ENCODE data around the gene HEPHL1.

HEPHL1 gene

GRCh38 chr11:94028436-94028835 is 7.3 kb downstream of the HEPHL1 start:
- H3K4me3 ChIP-seq (ENCODE audit: low read length): no peak overlapping the region
- H3K27ac ChIP-seq (ENCODE audit: low read length): no peak overlapping the region
- H2AFZ ChIP-seq (ENCODE audit: low read depth, low read length): no peak overlapping the region
- no peaks in the 10 kb centered on the region for H3K36me3 ChIP-seq (replicated peaks; ENCODE audit: low read depth, low read length)
- H3K4me1 ChIP-seq (ENCODE audit: low read length): no peaks in the 10 kb centered on the region
- H3K9ac ChIP-seq (ENCODE audit: low read length): no peak overlapping the region
- H3K79me2 ChIP-seq (ENCODE audit: low read length): no peaks in the 10 kb centered on the region
- H3K9me3 ChIP-seq (ENCODE audit: insufficient read depth, low read length): no peaks in the 10 kb centered on the region
- H3K4me2 ChIP-seq (ENCODE audit: low read length): no peak overlapping the region
- 0 out of 2 replicates have a peak, but pooled peaks cover 7% of the 10 kb centered on the region for H3K27me3 ChIP-seq (ENCODE audit: low read depth, low read length)
- H4K20me1 ChIP-seq (ENCODE audit: insufficient read depth, low read length): no peaks in the 10 kb centered on the region
- no peak for TF ChIP-seq EZH2phosphoT487 (IDR thresholded peaks at IDR 0.05; ENCODE audit: low read depth)
- TF ChIP-seq CTCF (IDR thresholded peaks at IDR 0.05; ENCODE audit: low read depth, low read length): no peak

- TF ChIP-seq EZH2phosphoT487 (IDR thresholded peaks at IDR 0.05; ENCODE audit: low read depth): no peak
- no peak for TF ChIP-seq CTCF (IDR thresholded peaks at IDR 0.05; ENCODE audit: low read depth, low read length)
- no peaks in the 10 kb centered on the region for H3K79me2 ChIP-seq (ENCODE audit: low read length)
- H2AFZ ChIP-seq (ENCODE audit: low read depth, low read length): no peak overlapping the region
- no peaks in the 10 kb centered on the region for H3K9me3 ChIP-seq (ENCODE audit: insufficient read depth, low read length)
- H3K4me3 ChIP-seq (ENCODE audit: low read length): no peak overlapping the region
- H3K27me3 ChIP-seq (ENCODE audit: low read depth, low read length): no peaks in the 10 kb centered on the region; the same call in 1 of the 2 replicates
- H3K4me2 ChIP-seq (ENCODE audit: low read length): no peak overlapping the region
- H4K20me1 ChIP-seq (ENCODE audit: insufficient read depth, low read length): no peaks in the 10 kb centered on the region
- no peaks in the 10 kb centered on the region for H3K36me3 ChIP-seq (replicated peaks; ENCODE audit: low read depth, low read length)
- no peak overlapping the region for H3K9ac ChIP-seq (ENCODE audit: low read length)
- H3K27ac ChIP-seq (ENCODE audit: low read length): no peak overlapping the region
- H3K4me1 ChIP-seq (ENCODE audit: low read length): no peaks in the 10 kb centered on the region
Observed at GRCh38 chr11:94030059-94030458, 8.9 kb downstream of the HEPHL1 start.

- Histone ChIP-seq H3K4me3 (ENCODE audit: low read length) (no peak overlapping the region), H3K9ac (ENCODE audit: low read length) (no peak overlapping the region), H3K27me3 (ENCODE audit: low read depth, low read length) (no peaks in the 10 kb centered on the region; the same call in 1 of the 2 replicates), H3K9me3 (ENCODE audit: insufficient read depth, low read length) (0 out of 2 replicates have a peak, but pooled peaks cover 5% of the 10 kb centered on the region), H2AFZ (ENCODE audit: low read depth, low read length) (no peak overlapping the region), H3K4me1 (ENCODE audit: low read length) (no peaks in the 10 kb centered on the region), H3K4me2 (ENCODE audit: low read length) (no peak overlapping the region), H3K36me3 (replicated peaks; ENCODE audit: low read depth, low read length) (no peaks in the 10 kb centered on the region), H3K27ac (ENCODE audit: low read length) (no peak overlapping the region), H3K79me2 (ENCODE audit: low read length) (no peaks in the 10 kb centered on the region), H4K20me1 (ENCODE audit: insufficient read depth, low read length) (no peaks in the 10 kb centered on the region)
- TF ChIP-seq CTCF (IDR thresholded peaks at IDR 0.05; ENCODE audit: low read depth, low read length) (no peak), EZH2phosphoT487 (IDR thresholded peaks at IDR 0.05; ENCODE audit: low read depth) (no peak)
Observed at GRCh38 chr11:94031625-94032024, 10.5 kb downstream of the HEPHL1 start.

DNA sequence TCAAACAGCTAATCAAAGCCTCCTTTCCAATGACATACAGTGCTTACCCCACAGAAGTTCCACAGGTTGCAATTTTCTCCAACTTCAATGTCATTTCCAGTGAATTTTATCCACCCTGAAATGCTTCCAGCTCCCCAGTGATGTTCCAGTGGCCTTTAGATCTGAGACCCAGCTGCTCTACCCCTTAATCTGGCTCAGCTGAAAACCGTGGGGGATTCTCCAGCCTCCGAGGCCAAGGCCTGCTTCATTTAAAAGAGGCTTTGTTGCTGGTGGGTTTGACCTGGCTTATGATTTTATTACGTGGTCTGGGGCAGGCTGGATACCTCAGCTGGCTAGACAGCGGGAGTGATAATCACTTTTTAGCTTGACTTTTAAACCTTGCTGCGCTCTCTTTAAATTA is 10.9 kb downstream of the HEPHL1 start:
- Histone ChIP-seq H2AFZ (ENCODE audit: low read depth, low read length) (no peak overlapping the region), H3K27me3 (ENCODE audit: low read depth, low read length) (no peaks in the 10 kb centered on the region; the same call in 1 of the 2 replicates), H4K20me1 (ENCODE audit: insufficient read depth, low read length) (no peaks in the 10 kb centered on the region), H3K4me2 (ENCODE audit: low read length) (no peak overlapping the region), H3K79me2 (ENCODE audit: low read length) (no peaks in the 10 kb centered on the region), H3K4me3 (ENCODE audit: low read length) (no peak overlapping the region), H3K36me3 (replicated peaks; ENCODE audit: low read depth, low read length) (no peaks in the 10 kb centered on the region), H3K9me3 (ENCODE audit: insufficient read depth, low read length) (0 out of 2 replicates have a peak, but pooled peaks cover 5% of the 10 kb centered on the region), H3K27ac (ENCODE audit: low read length) (no peak overlapping the region), H3K9ac (ENCODE audit: low read length) (no peak overlapping the region), H3K4me1 (ENCODE audit: low read length) (no peaks in the 10 kb centered on the region)
- TF ChIP-seq EZH2phosphoT487 (IDR thresholded peaks at IDR 0.05; ENCODE audit: low read depth) (no peak), CTCF (IDR thresholded peaks at IDR 0.05; ENCODE audit: low read depth, low read length) (no peak)
